ENCODE data around the gene SLC35A5. TPM values are rescaled to one million over a fixed set of nuclear protein-coding genes. Genes with fewer than 3 reads are reported as not detected.
"Not testable (repeated sequence)": the region's sequence is repeated elsewhere in the genome, so short reads cannot be mapped to it uniquely, and the experiment has no call there.

Gene SLC35A5
- 10 to 100 TPM in 11 of 12 donors, not detected in 1; 22.5 to 50.9 (median 31.9) TPM for polyA plus RNA-seq (ENCODE audit: insufficient read length in 12 of 12)
- long read RNA-seq, donor 1, full-length matches to known transcripts = 6 of 55 reads
- long read RNA-seq, donor 1, partial matches to known transcripts = 49 of 55 reads
- long read RNA-seq, donor 1, other reads (novel, unspliced or antisense) = 0 of 55 reads
- long read RNA-seq, donor 2, full-length matches to known transcripts = 9 of 70 reads
- long read RNA-seq, donor 2, partial matches to known transcripts = 16 of 70 reads
- long read RNA-seq, donor 2, other reads (novel, unspliced or antisense) = 45 of 70 reads
- long read RNA-seq, donor 3, full-length matches to known transcripts = 7 of 24 reads
- long read RNA-seq, donor 3, partial matches to known transcripts = 17 of 24 reads
- long read RNA-seq, donor 3, other reads (novel, unspliced or antisense) = 0 of 24 reads
- long read RNA-seq, donor 4, full-length matches to known transcripts = 4 of 4 reads
- long read RNA-seq, donor 4, partial matches to known transcripts = 0 of 4 reads
- long read RNA-seq, donor 4, other reads (novel, unspliced or antisense) = 0 of 4 reads
- long read RNA-seq, donor 5, full-length matches to known transcripts = 8 of 8 reads
- long read RNA-seq, donor 5, partial matches to known transcripts = 0 of 8 reads
- long read RNA-seq, donor 5, other reads (novel, unspliced or antisense) = 0 of 8 reads
- long read RNA-seq, donor 6, full-length matches to known transcripts = 4 of 4 reads
- long read RNA-seq, donor 6, partial matches to known transcripts = 0 of 4 reads
- long read RNA-seq, donor 6, other reads (novel, unspliced or antisense) = 0 of 4 reads
- long read RNA-seq, donor 7, full-length matches to known transcripts = 5 of 5 reads
- long read RNA-seq, donor 7, partial matches to known transcripts = 0 of 5 reads
- long read RNA-seq, donor 7, other reads (novel, unspliced or antisense) = 0 of 5 reads
- long read RNA-seq, donor 8, full-length matches to known transcripts = 7 of 7 reads
- long read RNA-seq, donor 8, partial matches to known transcripts = 0 of 7 reads
- long read RNA-seq, donor 8, other reads (novel, unspliced or antisense) = 0 of 7 reads
- long read RNA-seq, donor 9, full-length matches to known transcripts = 2 of 43 reads
- long read RNA-seq, donor 9, partial matches to known transcripts = 41 of 43 reads
- long read RNA-seq, donor 9, other reads (novel, unspliced or antisense) = 0 of 43 reads
- long read RNA-seq, donor 10, full-length matches to known transcripts = 5 of 5 reads
- long read RNA-seq, donor 10, partial matches to known transcripts = 0 of 5 reads
- long read RNA-seq, donor 10, other reads (novel, unspliced or antisense) = 0 of 5 reads
- long read RNA-seq, donor 11, full-length matches to known transcripts = 9 of 9 reads
- long read RNA-seq, donor 11, partial matches to known transcripts = 0 of 9 reads
- long read RNA-seq, donor 11, other reads (novel, unspliced or antisense) = 0 of 9 reads

- DNase-seq = peak; percentile 99
These were observed at the start of gene SLC35A5, which contains the start of gene ATG3 for GRCh38 chr3:112561734-112562529. Gene SLC35A5, plus strand, starts transcription at chr3:112562045. Its CDS starts 1,359 bp downstream, at chr3:112563404. Gene ATG3, minus strand, starts transcription at chr3:112561962. Its CDS starts 434 bp downstream, at chr3:112561528.

GRCh38 chr3:112512320-112512719 lies 49.5 kb upstream of the SLC35A5 start:
- no peak for DNase-seq

- no peak for DNase-seq
These were observed 47.2 kb upstream of the SLC35A5 start for GRCh38 chr3:112514527-112515128.

- not testable (repeated sequence) for DNase-seq
These were observed 42.9 kb upstream of the SLC35A5 start for GRCh38 chr3:112518970-112519369.

GRCh38 chr3:112519424-112520001 lies 42.3 kb upstream of the SLC35A5 start:
- peak; percentile 61 for DNase-seq

- DNase-seq = not testable (repeated sequence)
These were observed 37.7 kb upstream of the SLC35A5 start for GRCh38 chr3:112524127-112524526.

GRCh38 chr3:112530573-112530972 lies 31.3 kb upstream of the SLC35A5 start:
- DNase-seq = no peak

GRCh38 chr3:112531358-112531781 lies 30.5 kb upstream of the SLC35A5 start:
- DNase-seq = peak; percentile 15

- no peak for DNase-seq
These were observed 21.8 kb upstream of the SLC35A5 start for GRCh38 chr3:112539825-112540650.

- no peak for DNase-seq
These were observed 15.6 kb upstream of the SLC35A5 start for GRCh38 chr3:112546216-112546759.

- DNase-seq = no peak
These were observed 11.0 kb upstream of the SLC35A5 start for GRCh38 chr3:112550859-112551258.

- DNase-seq = no peak
These were observed 6.2 kb upstream of the SLC35A5 start for GRCh38 chr3:112555535-112556170.

GRCh38 chr3:112557976-112558375 lies 3.9 kb upstream of the SLC35A5 start:
- DNase-seq = no peak

- no peak for DNase-seq
These were observed 1.5 kb upstream of the SLC35A5 start for GRCh38 chr3:112560307-112560706.

GRCh38 chr3:112560721-112561483 lies 943 bp upstream of the SLC35A5 start:
- DNase-seq = peak; percentile 79

GRCh38 chr3:112561484-112561733 lies 436 bp upstream of the SLC35A5 start:
- no peak for DNase-seq
